H9 (cell line): Measurements from ENCODE around the gene SLC12A4. TPM values are rescaled to one million over a fixed set of nuclear protein-coding genes. Genes with fewer than 3 reads are reported as not detected.

Experiments
- DNase-seq: peaks from one replicate; pipeline ENCODE4 v3.0.0-alpha.2; 2017
- H2AFZ ChIP-seq: one replicate; pipeline ENCODE4 v1.6.1; 2013; ENCODE audit warnings: mild to moderate bottlenecking, low read length, control low read depth, moderate library complexity
- H2AK5ac ChIP-seq: 2 replicates; pipeline ENCODE4 v1.6.1; 2013; ENCODE audit warnings: low read length, control low read depth, mixed read lengths; ENCODE audit not compliant: insufficient read length
- H2BK120ac ChIP-seq: one replicate; pipeline ENCODE4 v1.6.1; 2013; ENCODE audit warnings: low read depth, mild to moderate bottlenecking, low read length, control low read depth, inconsistent platforms; ENCODE audit not compliant: poor library complexity, severe bottlenecking
- H2BK12ac ChIP-seq: 2 replicates; pipeline ENCODE4 v1.6.1; 2013; ENCODE audit warnings: low read length, control low read depth, mixed read lengths, low read depth; ENCODE audit not compliant: insufficient read length
- H2BK15ac ChIP-seq: 2 replicates; pipeline ENCODE4 v1.6.1; 2013; ENCODE audit warnings: low read depth, low read length, control low read depth
- H2BK20ac ChIP-seq: one replicate; pipeline ENCODE4 v1.6.1; 2013; ENCODE audit warnings: low read depth, mild to moderate bottlenecking, low read length, control low read depth, inconsistent platforms; ENCODE audit not compliant: poor library complexity, severe bottlenecking
- H2BK5ac ChIP-seq: 2 replicates; pipeline ENCODE4 v1.6.1; 2013; ENCODE audit warnings: low read length, control low read depth, mixed read lengths; ENCODE audit not compliant: insufficient read length
- H3K14ac ChIP-seq: 2 replicates; pipeline ENCODE4 v1.6.1; 2013; ENCODE audit warnings: low read length, control low read depth; ENCODE audit not compliant: insufficient read depth
- H3K18ac ChIP-seq: 2 replicates; pipeline ENCODE4 v1.6.1; 2013; ENCODE audit warnings: low read depth, mild to moderate bottlenecking, mixed read lengths, low read length, control low read depth; ENCODE audit not compliant: insufficient read length
- H3K23ac ChIP-seq: 2 replicates; pipeline ENCODE4 v1.6.1; 2013; ENCODE audit warnings: low read length, control low read depth, mixed read lengths, low read depth; ENCODE audit not compliant: insufficient read length
- H3K23me2 ChIP-seq: 2 replicates; pipeline ENCODE4 v1.6.1; 2013; ENCODE audit warnings: low read depth, mild to moderate bottlenecking, mixed read lengths, low read length, control low read depth; ENCODE audit not compliant: insufficient read length, poor library complexity, severe bottlenecking
- H3K27ac ChIP-seq: 2 replicates; pipeline ENCODE4 v1.5.1; 2013; ENCODE audit warnings: low read length, control low read depth, mixed read lengths, low read depth; ENCODE audit not compliant: insufficient read length
- H3K27me3 ChIP-seq: 2 replicates; pipeline ENCODE4 v1.6.1; 2013; ENCODE audit warnings: low read length, control low read depth, inconsistent platforms; ENCODE audit not compliant: insufficient read depth
- H3K4ac ChIP-seq: 2 replicates; pipeline ENCODE4 v1.6.1; 2013; ENCODE audit warnings: low read depth, mild to moderate bottlenecking, control low read depth, inconsistent platforms, low read length, moderate library complexity
- H3K4me1 ChIP-seq: 2 replicates; pipeline ENCODE4 v1.6.1; 2013; ENCODE audit warnings: low read length, control low read depth, inconsistent platforms; ENCODE audit not compliant: insufficient read depth
- H3K4me2 ChIP-seq: 2 replicates; pipeline ENCODE4 v1.6.1; 2013; ENCODE audit warnings: low read length, control low read depth, mixed read lengths; ENCODE audit not compliant: insufficient read length, insufficient read depth
- H3K56ac ChIP-seq: 2 replicates; pipeline ENCODE4 v1.6.1; 2013; ENCODE audit warnings: low read depth, mild to moderate bottlenecking, mixed read lengths, low read length, control low read depth; ENCODE audit not compliant: insufficient read length
- H3K79me1 ChIP-seq: 2 replicates; pipeline ENCODE4 v1.6.1; 2013; ENCODE audit warnings: low read depth, mild to moderate bottlenecking, moderate library complexity, low read length, control low read depth, inconsistent platforms; ENCODE audit not compliant: insufficient read depth, poor library complexity, severe bottlenecking
- H3K79me2 ChIP-seq: 2 replicates; pipeline ENCODE4 v1.6.1; 2013; ENCODE audit warnings: low read length, control low read depth, inconsistent platforms; ENCODE audit not compliant: insufficient read depth
- H3K9ac ChIP-seq: 2 replicates; pipeline ENCODE4 v1.6.1; 2013; ENCODE audit warnings: low read length, control low read depth, mixed read lengths; ENCODE audit not compliant: insufficient read length; ENCODE audit errors: extremely low read depth
- H3K9me3 ChIP-seq: one replicate; pipeline ENCODE4 v1.6.1; 2013; ENCODE audit warnings: low read depth, low read length, inconsistent platforms; ENCODE audit not compliant: control insufficient read depth
- H3T11ph ChIP-seq: one replicate; pipeline ENCODE4 v1.6.1; 2013; ENCODE audit warnings: mild to moderate bottlenecking, low read length, control low read depth, inconsistent platforms
- H4K20me1 ChIP-seq: one replicate; pipeline ENCODE4 v1.6.1; 2013; ENCODE audit not compliant: control insufficient read depth, insufficient read length, insufficient read depth
- H4K5ac ChIP-seq: 2 replicates; pipeline ENCODE4 v1.6.1; 2013; ENCODE audit warnings: low read depth, mild to moderate bottlenecking, mixed read lengths, low read length, control low read depth; ENCODE audit not compliant: insufficient read length
- H4K8ac ChIP-seq: replicated peaks from 2 replicates; pipeline ENCODE4 v1.6.1; 2013; ENCODE audit warnings: low read length, control low read depth, mixed read lengths, low read depth; ENCODE audit not compliant: insufficient read length
- H4K91ac ChIP-seq: 2 replicates; pipeline ENCODE4 v1.6.1; 2013; ENCODE audit warnings: low read depth, mild to moderate bottlenecking, moderate library complexity, mixed read lengths, low read length, control low read depth; ENCODE audit not compliant: insufficient read length
- H3K27ac Mint-ChIP-seq, 3 experiments: 2 replicates in 2 of 3; 3 replicates in 1 of 3; pipeline ENCODE4 v1.8.0; 2020 to 2021; ENCODE audit warnings: mixed read lengths in 3 of 3, mild to moderate bottlenecking in 1 of 3, moderate library complexity in 1 of 3
- H3K27me3 Mint-ChIP-seq: 2 replicates; pipeline ENCODE4 v1.8.0; 2021; ENCODE audit warnings: low read depth, mild to moderate bottlenecking, moderate library complexity, mixed read lengths
- H3K36me3 Mint-ChIP-seq, 3 experiments: 2 replicates in 2 of 3; 3 replicates in 1 of 3; pipeline ENCODE4 v1.8.0; 2020 to 2021; ENCODE audit warnings: low read depth in 3 of 3, mixed read lengths in 3 of 3; ENCODE audit not compliant: insufficient read depth in 1 of 3
- H3K4me1 Mint-ChIP-seq, 2 experiments: 2 replicates each; pipeline ENCODE4 v1.8.0; 2020; ENCODE audit warnings: mixed read lengths in 2 of 2
- H3K4me3 Mint-ChIP-seq, 2 experiments: 2 replicates in 1 of 2; 3 replicates in 1 of 2; pipeline ENCODE4 v1.8.0; 2020 to 2021; ENCODE audit warnings: mild to moderate bottlenecking in 2 of 2, mixed read lengths in 2 of 2, moderate library complexity in 1 of 2
- H3K9me3 Mint-ChIP-seq, 2 experiments: 2 replicates in 1 of 2; 3 replicates in 1 of 2; pipeline ENCODE4 v1.8.0; 2020; ENCODE audit warnings: mild to moderate bottlenecking in 2 of 2, mixed read lengths in 2 of 2, moderate library complexity in 1 of 2
- WGBS: extraction: QIAGEN DNeasy Blood & Tissue Kit; methylation state at CpG from one replicate; pipeline ENCODE4 v1.1.7; 2013; ENCODE audit warnings: missing lambda C conversion rate, low lambda C conversion rate, mixed read lengths; ENCODE audit not compliant: insufficient read length; ENCODE audit errors: extremely low coverage; 5-methylcytosine and 5-hydroxymethylcytosine counted together
- total RNA-seq: library from RNA; stranded (reverse); gene quantifications from 2 replicates; pipeline ENCODE4 v1.2.1, GENCODE V29; 2021
- TF ChIP-seq, protein P1 (sequence below): fragments of 200-600 bp; sonication (generic); conservative IDR thresholded peaks from 3 replicates; pipeline ENCODE4 v1.8.0; 2021; ENCODE audit warnings: antibody characterized with exemption, mild to moderate bottlenecking

SLC12A4 gene
- total RNA-seq, 1 experiment from 2014 or later, result 46.7 TPM

DNA sequence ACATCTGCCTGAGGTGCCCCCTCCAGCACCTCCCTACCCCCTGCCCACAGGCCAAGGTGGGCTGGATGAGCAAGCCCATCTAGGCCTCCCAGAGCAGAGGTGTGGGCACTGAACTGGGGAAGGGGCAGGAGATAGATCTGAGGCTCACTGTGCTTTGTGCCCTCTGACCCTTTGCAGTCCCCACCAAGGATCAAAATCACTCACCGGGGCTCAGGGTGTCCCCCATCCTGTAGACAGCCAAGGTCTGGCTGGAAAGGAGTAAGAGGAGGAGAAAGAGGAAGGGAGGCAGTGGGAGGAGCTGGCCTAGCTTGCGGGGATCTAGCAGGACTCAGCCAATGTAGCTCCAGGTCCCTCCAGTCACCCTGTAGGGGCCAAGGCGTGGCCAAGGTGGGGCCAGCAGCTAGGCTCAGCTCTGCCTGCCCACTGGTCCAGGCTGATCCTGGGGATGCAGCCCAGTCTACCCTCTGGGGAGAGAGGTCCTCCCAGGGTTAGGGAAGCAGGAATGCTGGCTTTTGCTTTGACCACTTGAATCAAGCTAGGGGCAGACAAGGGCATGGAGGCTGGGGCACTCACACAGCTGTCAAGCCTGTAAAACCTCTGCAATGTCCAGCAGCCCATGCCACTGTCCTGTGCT is 1.8 kb downstream of the SLC12A4 start:
- Histone ChIP-seq H2BK20ac (no peak overlapping the region), H4K5ac (no peak overlapping the region), H4K8ac (no peak overlapping the region), H3K27ac (no peak overlapping the region), H3K9ac (no peak overlapping the region), H2BK120ac (no peak overlapping the region), H2AFZ (no peak overlapping the region), H3K18ac (no peak overlapping the region), H3K4me2 (peak overlapping the region; percentile 66), H3K23me2 (peaks cover 3% of the 10 kb centered on the region), H3K27me3 (no peaks in the 10 kb centered on the region), H2BK15ac (no peak overlapping the region), H3K56ac (no peak overlapping the region), H3K79me1 (peaks cover 4% of the 10 kb centered on the region), H3K14ac (peak overlapping the region; percentile 51; the same call in 1 of the 2 replicates), H2BK12ac (no peak overlapping the region), H3K79me2 (no peaks in the 10 kb centered on the region; the same call in 1 of the 2 replicates), H3K4me1 (peaks cover 5% of the 10 kb centered on the region; the same call in 1 of the 2 replicates), H4K20me1 (peaks cover 3% of the 10 kb centered on the region), H3K4ac (no peak overlapping the region), H4K91ac (no peak overlapping the region), H3T11ph (no peak overlapping the region), H2BK5ac (no peak overlapping the region), H3K23ac (no peak overlapping the region), H3K9me3 (no peaks in the 10 kb centered on the region), H2AK5ac (no peak overlapping the region)
- Mint-ChIP-seq H3K4me1 (peaks cover 37 to 42% of the 10 kb centered on the region in 2 experiments), H3K36me3 (peaks cover 2 to 29% (median 15%) of the 10 kb centered on the region in 3 experiments), H3K27ac (peak overlapping the region in 1 of 3 experiments; percentile 93; a peak in 3 of 7 replicates), H3K4me3 (peak overlapping the region; percentile 93 to 95), H3K27me3 (peaks cover 2% of the 10 kb centered on the region), H3K9me3 (no peaks in the 10 kb centered on the region; a peak in 1 of 5 replicates)
- no CpG with 5 or more reads among the region's 3 CpGs for whole genome bisulfite sequencing
- peak; percentile 88 for DNase-seq
- TF ChIP-seq, protein P1, sequence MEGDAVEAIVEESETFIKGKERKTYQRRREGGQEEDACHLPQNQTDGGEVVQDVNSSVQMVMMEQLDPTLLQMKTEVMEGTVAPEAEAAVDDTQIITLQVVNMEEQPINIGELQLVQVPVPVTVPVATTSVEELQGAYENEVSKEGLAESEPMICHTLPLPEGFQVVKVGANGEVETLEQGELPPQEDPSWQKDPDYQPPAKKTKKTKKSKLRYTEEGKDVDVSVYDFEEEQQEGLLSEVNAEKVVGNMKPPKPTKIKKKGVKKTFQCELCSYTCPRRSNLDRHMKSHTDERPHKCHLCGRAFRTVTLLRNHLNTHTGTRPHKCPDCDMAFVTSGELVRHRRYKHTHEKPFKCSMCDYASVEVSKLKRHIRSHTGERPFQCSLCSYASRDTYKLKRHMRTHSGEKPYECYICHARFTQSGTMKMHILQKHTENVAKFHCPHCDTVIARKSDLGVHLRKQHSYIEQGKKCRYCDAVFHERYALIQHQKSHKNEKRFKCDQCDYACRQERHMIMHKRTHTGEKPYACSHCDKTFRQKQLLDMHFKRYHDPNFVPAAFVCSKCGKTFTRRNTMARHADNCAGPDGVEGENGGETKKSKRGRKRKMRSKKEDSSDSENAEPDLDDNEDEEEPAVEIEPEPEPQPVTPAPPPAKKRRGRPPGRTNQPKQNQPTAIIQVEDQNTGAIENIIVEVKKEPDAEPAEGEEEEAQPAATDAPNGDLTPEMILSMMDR, result no peak
